Neural cell (in vitro differentiated cells): ENCODE results near the gene GFM1. TPM values are rescaled to one million over a fixed set of nuclear protein-coding genes. Genes with fewer than 3 reads are reported as not detected.

Experiments used
- H2AFZ ChIP-seq: fragments of 200-600, 300-800 bp; sonication (generic), shearing (Covaris generic); 2 replicates; pipeline ENCODE4 v1.6.0; 2014; ENCODE audit warnings: low read depth, mild to moderate bottlenecking, antibody characterized with exemption, low read length, moderate library complexity
- H3F3A ChIP-seq: fragments of 200-600 bp; shearing (Covaris generic); 2 replicates; pipeline ENCODE4 v1.6.1; 2016; ENCODE audit warnings: mild to moderate bottlenecking, moderate library complexity, mixed read lengths, antibody characterized with exemption, low read length; ENCODE audit not compliant: insufficient read depth, poor library complexity, severe bottlenecking
- H3K27ac ChIP-seq: fragments of 200-600, 300-800 bp; sonication (generic), shearing (Covaris generic); 2 replicates; pipeline ENCODE4 v1.5.1; 2014; ENCODE audit warnings: mild to moderate bottlenecking, low read length, moderate library complexity
- H3K27me3 ChIP-seq: fragments of 300-800, 200-600 bp; sonication (generic), shearing (Covaris generic); 2 replicates; pipeline ENCODE4 v1.6.0; 2014; ENCODE audit warnings: mild to moderate bottlenecking, low read depth, low read length, moderate library complexity; ENCODE audit not compliant: insufficient read depth
- H3K36me3 ChIP-seq: fragments of 300-800, 200-600 bp; sonication (generic), shearing (Covaris generic); 2 replicates; pipeline ENCODE4 v1.5.1; 2014; ENCODE audit warnings: mild to moderate bottlenecking, antibody characterized with exemption, low read length, moderate library complexity; ENCODE audit not compliant: insufficient read depth
- H3K4me2 ChIP-seq: fragments of 300-800, 200-600 bp; sonication (generic), shearing (Covaris generic); 2 replicates; pipeline ENCODE4 v1.6.0; 2014; ENCODE audit warnings: mild to moderate bottlenecking, low read length
- H3K4me3 ChIP-seq: fragments of 300-800, 200-600 bp; sonication (generic), shearing (Covaris generic); 2 replicates; pipeline ENCODE4 v1.5.1; 2014; ENCODE audit warnings: mild to moderate bottlenecking, low read length, moderate library complexity
- H3K79me2 ChIP-seq: fragments of 200-600 bp; shearing (Covaris generic); replicated peaks from 2 replicates; pipeline ENCODE4 v1.6.0; 2014; ENCODE audit warnings: mild to moderate bottlenecking, low read length, moderate library complexity; ENCODE audit not compliant: insufficient read depth
- H3K9ac ChIP-seq: fragments of 300-800, 200-600 bp; sonication (generic), shearing (Covaris generic); 2 replicates; pipeline ENCODE4 v1.6.1; 2016; ENCODE audit warnings: mild to moderate bottlenecking, low read length, mixed read lengths
- H3K9me2 ChIP-seq: fragments of 200-600 bp; shearing (Covaris generic); 2 replicates; pipeline ENCODE4 v1.6.1; 2016; ENCODE audit warnings: mild to moderate bottlenecking, low read length, mixed read lengths; ENCODE audit not compliant: insufficient read depth
- H3K9me3 ChIP-seq: fragments of 200-600, 300-800 bp; sonication (generic), shearing (Covaris generic); 2 replicates; pipeline ENCODE4 v1.6.1; 2016; ENCODE audit warnings: mild to moderate bottlenecking, mixed run types, low read length, moderate library complexity, mixed read lengths
- H4K20me1 ChIP-seq: fragments of 200-600 bp; shearing (Covaris generic); 2 replicates; pipeline ENCODE4 v1.6.1; 2016; ENCODE audit warnings: mild to moderate bottlenecking, mixed run types; ENCODE audit not compliant: insufficient read depth
- CTCF ChIP-seq: fragments of 450-650 bp; IDR thresholded peaks from 2 replicates; pipeline ENCODE4 v1.5.1; 2014; ENCODE audit warnings: antibody characterized with exemption, mild to moderate bottlenecking, moderate library complexity; ENCODE audit not compliant: poor library complexity, severe bottlenecking
- EP300 ChIP-seq: fragments of 450-650 bp; conservative IDR thresholded peaks from 2 replicates; pipeline ENCODE4 v1.6.1; 2014; ENCODE audit warnings: antibody characterized with exemption, mild to moderate bottlenecking, moderate library complexity; ENCODE audit not compliant: poor library complexity, severe bottlenecking
- EZH2 ChIP-seq: fragments of 200-600, 300-800 bp; shearing (Covaris generic), sonication (generic); IDR thresholded peaks from 2 replicates; pipeline ENCODE4 v1.6.1; 2014; ENCODE audit warnings: antibody characterized with exemption, low read length, borderline replicate concordance, mild to moderate bottlenecking; ENCODE audit not compliant: insufficient read depth, poor library complexity, severe bottlenecking
- MXI1 ChIP-seq: fragments of 450-650 bp; conservative IDR thresholded peaks from 2 replicates; pipeline ENCODE4 v1.6.1; 2014; ENCODE audit warnings: antibody characterized with exemption, mild to moderate bottlenecking; ENCODE audit not compliant: poor library complexity, severe bottlenecking
- POLR2AphosphoS5 ChIP-seq: IDR thresholded peaks from 2 replicates; pipeline ENCODE4 v1.6.1; 2012
- RAD21 ChIP-seq: fragments of 450-650 bp; conservative IDR thresholded peaks from 2 replicates; pipeline ENCODE4 v1.6.1; 2014; ENCODE audit warnings: antibody characterized with exemption, mild to moderate bottlenecking, moderate library complexity
- REST ChIP-seq: IDR thresholded peaks from 2 replicates; pipeline ENCODE4 v1.6.1; 2012; ENCODE audit warnings: borderline replicate concordance
- SMC3 ChIP-seq: fragments of 450-650 bp; conservative IDR thresholded peaks from 2 replicates; pipeline ENCODE4 v1.6.1; 2014; ENCODE audit warnings: antibody characterized with exemption, mild to moderate bottlenecking, moderate library complexity; ENCODE audit not compliant: poor library complexity
- TAF1 ChIP-seq: IDR thresholded peaks from 2 replicates; pipeline ENCODE4 v1.6.1; 2012; ENCODE audit warnings: low read depth
- polyA plus RNA-seq: library from polyadenylated mRNA; depleted of rRNA; stranded (reverse); fragments of >200 nt; gene quantifications from 2 replicates; pipeline ENCODE4 v1.2.3, GENCODE V29; 2014

The GFM1 gene
- polyA plus RNA-seq, 1 donor from 2014 or later: 67.1 TPM

GRCh38 chr3:158728851-158729250 is 84.5 kb downstream of the GFM1 start:
- H3F3A ChIP-seq: no peaks in the 10 kb centered on the region
- TF ChIP-seq SMC3: no peak
- no peak for TF ChIP-seq EZH2
- no peak for TF ChIP-seq TAF1
- no peak for TF ChIP-seq MXI1
- no peak for TF ChIP-seq REST
- TF ChIP-seq RAD21: no peak
- TF ChIP-seq CTCF: no peak
- TF ChIP-seq POLR2AphosphoS5: no peak
- TF ChIP-seq EP300: no peak
- no peaks in the 10 kb centered on the region for H3K9me2 ChIP-seq
- no peaks in the 10 kb centered on the region for H4K20me1 ChIP-seq
- peaks cover 20% of the 10 kb centered on the region for H3K27me3 ChIP-seq
- no peak overlapping the region for H3K4me2 ChIP-seq
- no peak overlapping the region for H3K4me3 ChIP-seq
- H3K9ac ChIP-seq: no peak overlapping the region
- H3K79me2 ChIP-seq: no peaks in the 10 kb centered on the region
- H3K27ac ChIP-seq: no peak overlapping the region
- no peaks in the 10 kb centered on the region for H3K9me3 ChIP-seq
- H3K36me3 ChIP-seq: no peaks in the 10 kb centered on the region
- no peak overlapping the region for H2AFZ ChIP-seq

- Histone ChIP-seq H3K27ac (no peak overlapping the region), H3K79me2 (no peaks in the 10 kb centered on the region), H3K27me3 (peaks cover 20% of the 10 kb centered on the region), H3K9me3 (no peaks in the 10 kb centered on the region), H3K9me2 (no peaks in the 10 kb centered on the region), H3K4me2 (no peak overlapping the region), H3F3A (no peaks in the 10 kb centered on the region), H4K20me1 (no peaks in the 10 kb centered on the region), H3K4me3 (peak overlapping the region; percentile 65), H3K36me3 (no peaks in the 10 kb centered on the region), H2AFZ (no peak overlapping the region), H3K9ac (peak overlapping the region; percentile 16)
- TF ChIP-seq CTCF (no peak), TAF1 (no peak), RAD21 (no peak), EZH2 (no peak), POLR2AphosphoS5 (no peak), MXI1 (no peak), EP300 (no peak), SMC3 (no peak), REST (no peak)
Observed at GRCh38 chr3:158731486-158731885, 87.2 kb downstream of the GFM1 start.
